ENCODE measurements around the gene NPY4R2. TPM values are rescaled to one million over a fixed set of nuclear protein-coding genes. Genes with fewer than 3 reads are reported as not detected.
"Not testable (repeated sequence)": the region's sequence is repeated elsewhere in the genome, so short reads cannot be mapped to it uniquely, and the experiment has no call there.

Gene NPY4R2
- total RNA-seq = not detected in 2 replicates
- long read RNA-seq = 0 reads

- H3K9me3 Mint-ChIP-seq (ENCODE audit: low read depth); H3K36me3 Mint-ChIP-seq (ENCODE audit: insufficient read depth): not testable (repeated sequence)
These were observed at the start of gene NPY4R2 for GRCh38 chr10:47918475-47918874. NPY4R2 (plus strand) TSS chr10:47918662; CDS start chr10:47921988, 3,326 bp downstream.

GRCh38 chr10:47870887-47871286 lies 47.6 kb upstream of the NPY4R2 start:
- H3K36me3 Mint-ChIP-seq (ENCODE audit: insufficient read depth); DNase-seq (ENCODE audit: low spot score, unreplicated experiment); H3K27me3 Mint-ChIP-seq; H3K9me3 Mint-ChIP-seq (ENCODE audit: low read depth); H3K27ac Mint-ChIP-seq; H3K4me3 Mint-ChIP-seq (ENCODE audit: low read depth); H3K4me1 Mint-ChIP-seq (ENCODE audit: low read depth): not testable (repeated sequence)

More at GRCh38 chr10:47918475-47918874, at the start of gene NPY4R2:
- H3K4me1 Mint-ChIP-seq (ENCODE audit: low read depth); H3K27ac Mint-ChIP-seq; H3K27me3 Mint-ChIP-seq; DNase-seq (ENCODE audit: low spot score, unreplicated experiment); H3K4me3 Mint-ChIP-seq (ENCODE audit: low read depth): not testable (repeated sequence)

GRCh38 chr10:47871485-47872180 lies 46.8 kb upstream of the NPY4R2 start:
- not testable (repeated sequence) for DNase-seq (ENCODE audit: low spot score, unreplicated experiment); H3K36me3 Mint-ChIP-seq (ENCODE audit: insufficient read depth); H3K27me3 Mint-ChIP-seq; H3K27ac Mint-ChIP-seq; H3K9me3 Mint-ChIP-seq (ENCODE audit: low read depth); H3K4me1 Mint-ChIP-seq (ENCODE audit: low read depth); H3K4me3 Mint-ChIP-seq (ENCODE audit: low read depth)

- H3K4me3 Mint-ChIP-seq (ENCODE audit: low read depth); H3K27ac Mint-ChIP-seq; H3K4me1 Mint-ChIP-seq (ENCODE audit: low read depth); H3K36me3 Mint-ChIP-seq (ENCODE audit: insufficient read depth); H3K27me3 Mint-ChIP-seq; H3K9me3 Mint-ChIP-seq (ENCODE audit: low read depth); DNase-seq (ENCODE audit: low spot score, unreplicated experiment): not testable (repeated sequence)
These were observed 46.2 kb upstream of the NPY4R2 start for GRCh38 chr10:47872236-47872635.

- H3K4me1 Mint-ChIP-seq (ENCODE audit: low read depth) = not testable (repeated sequence)
These were observed 34.2 kb upstream of the NPY4R2 start for GRCh38 chr10:47884239-47884638.

GRCh38 chr10:47884934-47885333 lies 33.5 kb upstream of the NPY4R2 start:
- not testable (repeated sequence) for DNase-seq (ENCODE audit: low spot score, unreplicated experiment); H3K27ac Mint-ChIP-seq; H3K4me3 Mint-ChIP-seq (ENCODE audit: low read depth); H3K9me3 Mint-ChIP-seq (ENCODE audit: low read depth); H3K4me1 Mint-ChIP-seq (ENCODE audit: low read depth); H3K36me3 Mint-ChIP-seq (ENCODE audit: insufficient read depth); H3K27me3 Mint-ChIP-seq

More at GRCh38 chr10:47884239-47884638, 34.2 kb upstream of the NPY4R2 start:
- not testable (repeated sequence) for H3K27me3 Mint-ChIP-seq; H3K4me3 Mint-ChIP-seq (ENCODE audit: low read depth); H3K9me3 Mint-ChIP-seq (ENCODE audit: low read depth); H3K27ac Mint-ChIP-seq; DNase-seq (ENCODE audit: low spot score, unreplicated experiment); H3K36me3 Mint-ChIP-seq (ENCODE audit: insufficient read depth)

GRCh38 chr10:47886356-47886755 lies 32.1 kb upstream of the NPY4R2 start:
- not testable (repeated sequence) for H3K4me3 Mint-ChIP-seq (ENCODE audit: low read depth); H3K27ac Mint-ChIP-seq; H3K9me3 Mint-ChIP-seq (ENCODE audit: low read depth)

GRCh38 chr10:47886827-47887226 lies 31.6 kb upstream of the NPY4R2 start:
- not testable (repeated sequence) for H3K27ac Mint-ChIP-seq; H3K9me3 Mint-ChIP-seq (ENCODE audit: low read depth); H3K36me3 Mint-ChIP-seq (ENCODE audit: insufficient read depth); H3K27me3 Mint-ChIP-seq; H3K4me3 Mint-ChIP-seq (ENCODE audit: low read depth); DNase-seq (ENCODE audit: low spot score, unreplicated experiment); H3K4me1 Mint-ChIP-seq (ENCODE audit: low read depth)

More at GRCh38 chr10:47886356-47886755, 32.1 kb upstream of the NPY4R2 start:
- not testable (repeated sequence) for H3K36me3 Mint-ChIP-seq (ENCODE audit: insufficient read depth); H3K4me1 Mint-ChIP-seq (ENCODE audit: low read depth); DNase-seq (ENCODE audit: low spot score, unreplicated experiment); H3K27me3 Mint-ChIP-seq

- H3K4me1 Mint-ChIP-seq (ENCODE audit: low read depth); H3K36me3 Mint-ChIP-seq (ENCODE audit: insufficient read depth); H3K4me3 Mint-ChIP-seq (ENCODE audit: low read depth); H3K27ac Mint-ChIP-seq; H3K27me3 Mint-ChIP-seq; H3K9me3 Mint-ChIP-seq (ENCODE audit: low read depth); DNase-seq (ENCODE audit: low spot score, unreplicated experiment): not testable (repeated sequence)
These were observed 27.7 kb upstream of the NPY4R2 start for GRCh38 chr10:47890737-47891136.

- not testable (repeated sequence) for H3K27me3 Mint-ChIP-seq; H3K9me3 Mint-ChIP-seq (ENCODE audit: low read depth); H3K4me3 Mint-ChIP-seq (ENCODE audit: low read depth); H3K36me3 Mint-ChIP-seq (ENCODE audit: insufficient read depth); H3K27ac Mint-ChIP-seq; DNase-seq (ENCODE audit: low spot score, unreplicated experiment); H3K4me1 Mint-ChIP-seq (ENCODE audit: low read depth)
These were observed 25.8 kb upstream of the NPY4R2 start for GRCh38 chr10:47892494-47893261.

GRCh38 chr10:47894571-47894970 lies 23.9 kb upstream of the NPY4R2 start:
- not testable (repeated sequence) for H3K4me3 Mint-ChIP-seq (ENCODE audit: low read depth); H3K27me3 Mint-ChIP-seq; H3K9me3 Mint-ChIP-seq (ENCODE audit: low read depth); H3K4me1 Mint-ChIP-seq (ENCODE audit: low read depth); H3K36me3 Mint-ChIP-seq (ENCODE audit: insufficient read depth); DNase-seq (ENCODE audit: low spot score, unreplicated experiment); H3K27ac Mint-ChIP-seq

GRCh38 chr10:47897813-47898212 lies 20.6 kb upstream of the NPY4R2 start:
- not testable (repeated sequence) for DNase-seq (ENCODE audit: low spot score, unreplicated experiment); H3K27me3 Mint-ChIP-seq; H3K4me1 Mint-ChIP-seq (ENCODE audit: low read depth); H3K4me3 Mint-ChIP-seq (ENCODE audit: low read depth); H3K9me3 Mint-ChIP-seq (ENCODE audit: low read depth); H3K36me3 Mint-ChIP-seq (ENCODE audit: insufficient read depth); H3K27ac Mint-ChIP-seq

- not testable (repeated sequence) for H3K27me3 Mint-ChIP-seq; H3K36me3 Mint-ChIP-seq (ENCODE audit: insufficient read depth); H3K4me1 Mint-ChIP-seq (ENCODE audit: low read depth); H3K27ac Mint-ChIP-seq; DNase-seq (ENCODE audit: low spot score, unreplicated experiment); H3K4me3 Mint-ChIP-seq (ENCODE audit: low read depth); H3K9me3 Mint-ChIP-seq (ENCODE audit: low read depth)
These were observed 9.1 kb upstream of the NPY4R2 start for GRCh38 chr10:47909333-47909732.

All from progenitor cell of endocrine pancreas (in vitro differentiated cells).